ENCODE data around the gene ADAMTS6.

ADAMTS6 gene

DNA sequence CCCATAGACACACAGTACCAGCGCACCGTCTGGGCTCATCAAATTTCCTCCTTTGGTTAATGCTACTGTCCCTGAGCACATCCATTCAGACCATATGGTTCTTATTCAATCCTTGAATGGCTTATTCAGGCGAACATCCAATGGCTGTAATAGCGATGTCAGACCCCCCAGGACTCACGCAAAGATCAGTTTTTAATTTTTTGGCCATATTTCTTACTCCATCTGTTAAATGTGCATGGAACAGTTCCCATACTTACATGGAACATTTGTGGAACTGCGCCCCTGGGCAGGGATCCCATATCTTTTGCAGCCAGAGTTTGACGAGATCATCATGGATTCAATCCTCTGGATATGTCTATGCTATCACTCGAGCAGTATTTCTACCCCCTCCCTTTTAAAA lies 213.2 kb downstream of the ADAMTS6 start:
- Histone ChIP-seq H4K20me1 (ENCODE audit: low read depth, low read length) (no peaks in the 10 kb centered on the region), H3K27ac (ENCODE audit: low read depth, low read length) (no peak overlapping the region), H3K4me2 (ENCODE audit: low read depth, low read length, poor library complexity, severe bottlenecking) (no peak overlapping the region), H3K79me2 (ENCODE audit: insufficient read depth, low read length) (no peaks in the 10 kb centered on the region), H3K36me3 (ENCODE audit: low read length) (no peaks in the 10 kb centered on the region), H3K4me3 (ENCODE audit: insufficient read depth, low read length, poor library complexity, severe bottlenecking) (no peak overlapping the region), H2AFZ (ENCODE audit: low read depth, low read length, severe bottlenecking) (no peak overlapping the region), H3K9ac (ENCODE audit: low read length) (no peak overlapping the region), H3K9me2 (replicated peaks; ENCODE audit: insufficient read depth, low read length) (no peaks in the 10 kb centered on the region), H3K27me3 (ENCODE audit: low read length) (no peaks in the 10 kb centered on the region), H3F3A (ENCODE audit: insufficient read depth) (no peaks in the 10 kb centered on the region), H3K9me3 (ENCODE audit: insufficient read depth, low read length) (no peaks in the 10 kb centered on the region)
- TF ChIP-seq EZH2phosphoT487 (conservative IDR thresholded peaks at IDR 0.05; ENCODE audit: low read length), result no peak
- TF ChIP-seq, protein P1, sequence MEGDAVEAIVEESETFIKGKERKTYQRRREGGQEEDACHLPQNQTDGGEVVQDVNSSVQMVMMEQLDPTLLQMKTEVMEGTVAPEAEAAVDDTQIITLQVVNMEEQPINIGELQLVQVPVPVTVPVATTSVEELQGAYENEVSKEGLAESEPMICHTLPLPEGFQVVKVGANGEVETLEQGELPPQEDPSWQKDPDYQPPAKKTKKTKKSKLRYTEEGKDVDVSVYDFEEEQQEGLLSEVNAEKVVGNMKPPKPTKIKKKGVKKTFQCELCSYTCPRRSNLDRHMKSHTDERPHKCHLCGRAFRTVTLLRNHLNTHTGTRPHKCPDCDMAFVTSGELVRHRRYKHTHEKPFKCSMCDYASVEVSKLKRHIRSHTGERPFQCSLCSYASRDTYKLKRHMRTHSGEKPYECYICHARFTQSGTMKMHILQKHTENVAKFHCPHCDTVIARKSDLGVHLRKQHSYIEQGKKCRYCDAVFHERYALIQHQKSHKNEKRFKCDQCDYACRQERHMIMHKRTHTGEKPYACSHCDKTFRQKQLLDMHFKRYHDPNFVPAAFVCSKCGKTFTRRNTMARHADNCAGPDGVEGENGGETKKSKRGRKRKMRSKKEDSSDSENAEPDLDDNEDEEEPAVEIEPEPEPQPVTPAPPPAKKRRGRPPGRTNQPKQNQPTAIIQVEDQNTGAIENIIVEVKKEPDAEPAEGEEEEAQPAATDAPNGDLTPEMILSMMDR (IDR thresholded peaks at IDR 0.05; ENCODE audit: insufficient read depth, low read length, poor library complexity, severe bottlenecking), result no peak

DNA sequence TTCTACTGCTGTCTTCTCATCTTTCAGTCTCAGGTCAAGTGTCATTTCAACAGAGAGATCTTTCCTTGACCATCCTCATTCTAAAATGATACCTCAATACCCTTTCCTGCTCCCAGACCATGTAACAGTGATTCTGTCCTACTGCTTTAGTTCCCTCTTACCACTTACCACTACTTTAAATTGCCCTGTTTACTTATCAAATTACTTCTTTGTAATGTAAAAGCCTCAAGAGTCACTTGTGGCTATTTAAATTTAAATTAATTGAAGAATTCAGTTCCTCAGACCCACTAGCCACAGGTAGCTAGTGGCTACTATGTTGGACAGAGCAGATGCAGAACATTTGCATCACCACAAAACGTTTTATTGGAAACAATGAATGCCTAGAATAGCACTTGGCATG lies 217.3 kb downstream of the ADAMTS6 start:
- Histone ChIP-seq H3K9me3 (ENCODE audit: insufficient read depth, low read length) (no peaks in the 10 kb centered on the region), H2AFZ (ENCODE audit: low read depth, low read length, severe bottlenecking) (no peak overlapping the region), H3K9ac (ENCODE audit: low read length) (no peak overlapping the region), H3K4me3 (ENCODE audit: insufficient read depth, low read length, poor library complexity, severe bottlenecking) (no peak overlapping the region), H3K27ac (ENCODE audit: low read depth, low read length) (no peak overlapping the region), H3K36me3 (ENCODE audit: low read length) (no peaks in the 10 kb centered on the region), H3K27me3 (ENCODE audit: low read length) (no peaks in the 10 kb centered on the region), H3K9me2 (replicated peaks; ENCODE audit: insufficient read depth, low read length) (no peaks in the 10 kb centered on the region), H3F3A (ENCODE audit: insufficient read depth) (no peaks in the 10 kb centered on the region), H3K79me2 (ENCODE audit: insufficient read depth, low read length) (no peaks in the 10 kb centered on the region), H4K20me1 (ENCODE audit: low read depth, low read length) (no peaks in the 10 kb centered on the region), H3K4me2 (ENCODE audit: low read depth, low read length, poor library complexity, severe bottlenecking) (no peak overlapping the region)
- TF ChIP-seq EZH2phosphoT487 (conservative IDR thresholded peaks at IDR 0.05; ENCODE audit: low read length), result no peak
- TF ChIP-seq, protein P1 (IDR thresholded peaks at IDR 0.05; ENCODE audit: insufficient read depth, low read length, poor library complexity, severe bottlenecking), result no peak

DNA sequence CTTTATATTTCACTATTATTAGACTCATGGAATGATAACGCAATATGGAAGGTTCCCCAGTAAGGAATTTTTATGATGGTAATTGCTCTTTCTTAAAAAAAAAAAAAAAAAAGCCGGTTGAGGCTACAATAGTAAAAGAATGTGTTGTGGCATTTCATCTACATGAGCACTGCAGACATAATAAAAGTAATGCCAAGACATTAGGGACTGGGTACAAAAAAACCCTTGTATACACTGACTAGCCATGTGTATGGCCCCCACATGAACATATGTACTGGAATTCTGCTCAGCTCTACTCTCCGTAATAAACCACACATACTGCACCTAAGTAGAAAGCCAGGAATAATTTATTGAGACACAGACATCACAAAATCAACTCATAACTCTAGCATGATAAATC lies 218.4 kb downstream of the ADAMTS6 start:
- Histone ChIP-seq H3K4me2 (ENCODE audit: low read depth, low read length, poor library complexity, severe bottlenecking) (no peak overlapping the region), H2AFZ (ENCODE audit: low read depth, low read length, severe bottlenecking) (no peak overlapping the region), H4K20me1 (ENCODE audit: low read depth, low read length) (no peaks in the 10 kb centered on the region), H3F3A (ENCODE audit: insufficient read depth) (no peaks in the 10 kb centered on the region), H3K79me2 (ENCODE audit: insufficient read depth, low read length) (no peaks in the 10 kb centered on the region), H3K27ac (ENCODE audit: low read depth, low read length) (no peak overlapping the region), H3K36me3 (ENCODE audit: low read length) (no peaks in the 10 kb centered on the region), H3K9me2 (replicated peaks; ENCODE audit: insufficient read depth, low read length) (no peaks in the 10 kb centered on the region), H3K4me3 (ENCODE audit: insufficient read depth, low read length, poor library complexity, severe bottlenecking) (no peak overlapping the region), H3K27me3 (ENCODE audit: low read length) (no peaks in the 10 kb centered on the region), H3K9me3 (ENCODE audit: insufficient read depth, low read length) (no peaks in the 10 kb centered on the region), H3K9ac (ENCODE audit: low read length) (no peak overlapping the region)
- TF ChIP-seq EZH2phosphoT487 (conservative IDR thresholded peaks at IDR 0.05; ENCODE audit: low read length), result no peak
- TF ChIP-seq, protein P1 (IDR thresholded peaks at IDR 0.05; ENCODE audit: insufficient read depth, low read length, poor library complexity, severe bottlenecking), result no peak

All from SU-DHL-6 (cell line).